H9 (cell line): ENCODE results near the gene KIF11. TPM values are rescaled to one million over a fixed set of nuclear protein-coding genes. Genes with fewer than 3 reads are reported as not detected.

Experiments
- DNase-seq: peaks from one replicate; pipeline ENCODE4 v3.0.0-alpha.2; 2017
- H2AFZ ChIP-seq: one replicate; pipeline ENCODE4 v1.6.1; 2013; ENCODE audit warnings: mild to moderate bottlenecking, low read length, control low read depth, moderate library complexity
- H2AK5ac ChIP-seq: 2 replicates; pipeline ENCODE4 v1.6.1; 2013; ENCODE audit warnings: low read length, control low read depth, mixed read lengths; ENCODE audit not compliant: insufficient read length
- H2BK120ac ChIP-seq: one replicate; pipeline ENCODE4 v1.6.1; 2013; ENCODE audit warnings: low read depth, mild to moderate bottlenecking, low read length, control low read depth, inconsistent platforms; ENCODE audit not compliant: poor library complexity, severe bottlenecking
- H2BK12ac ChIP-seq: 2 replicates; pipeline ENCODE4 v1.6.1; 2013; ENCODE audit warnings: low read length, control low read depth, mixed read lengths, low read depth; ENCODE audit not compliant: insufficient read length
- H2BK15ac ChIP-seq: 2 replicates; pipeline ENCODE4 v1.6.1; 2013; ENCODE audit warnings: low read depth, low read length, control low read depth
- H2BK20ac ChIP-seq: one replicate; pipeline ENCODE4 v1.6.1; 2013; ENCODE audit warnings: low read depth, mild to moderate bottlenecking, low read length, control low read depth, inconsistent platforms; ENCODE audit not compliant: poor library complexity, severe bottlenecking
- H2BK5ac ChIP-seq: 2 replicates; pipeline ENCODE4 v1.6.1; 2013; ENCODE audit warnings: low read length, control low read depth, mixed read lengths; ENCODE audit not compliant: insufficient read length
- H3K14ac ChIP-seq: 2 replicates; pipeline ENCODE4 v1.6.1; 2013; ENCODE audit warnings: low read length, control low read depth; ENCODE audit not compliant: insufficient read depth
- H3K18ac ChIP-seq: 2 replicates; pipeline ENCODE4 v1.6.1; 2013; ENCODE audit warnings: low read depth, mild to moderate bottlenecking, mixed read lengths, low read length, control low read depth; ENCODE audit not compliant: insufficient read length
- H3K23ac ChIP-seq: 2 replicates; pipeline ENCODE4 v1.6.1; 2013; ENCODE audit warnings: low read length, control low read depth, mixed read lengths, low read depth; ENCODE audit not compliant: insufficient read length
- H3K23me2 ChIP-seq: 2 replicates; pipeline ENCODE4 v1.6.1; 2013; ENCODE audit warnings: low read depth, mild to moderate bottlenecking, mixed read lengths, low read length, control low read depth; ENCODE audit not compliant: insufficient read length, poor library complexity, severe bottlenecking
- H3K27ac ChIP-seq: 2 replicates; pipeline ENCODE4 v1.5.1; 2013; ENCODE audit warnings: low read length, control low read depth, mixed read lengths, low read depth; ENCODE audit not compliant: insufficient read length
- H3K27me3 ChIP-seq: 2 replicates; pipeline ENCODE4 v1.6.1; 2013; ENCODE audit warnings: low read length, control low read depth, inconsistent platforms; ENCODE audit not compliant: insufficient read depth
- H3K4ac ChIP-seq: 2 replicates; pipeline ENCODE4 v1.6.1; 2013; ENCODE audit warnings: low read depth, mild to moderate bottlenecking, control low read depth, inconsistent platforms, low read length, moderate library complexity
- H3K4me1 ChIP-seq: 2 replicates; pipeline ENCODE4 v1.6.1; 2013; ENCODE audit warnings: low read length, control low read depth, inconsistent platforms; ENCODE audit not compliant: insufficient read depth
- H3K4me2 ChIP-seq: 2 replicates; pipeline ENCODE4 v1.6.1; 2013; ENCODE audit warnings: low read length, control low read depth, mixed read lengths; ENCODE audit not compliant: insufficient read length, insufficient read depth
- H3K56ac ChIP-seq: 2 replicates; pipeline ENCODE4 v1.6.1; 2013; ENCODE audit warnings: low read depth, mild to moderate bottlenecking, mixed read lengths, low read length, control low read depth; ENCODE audit not compliant: insufficient read length
- H3K79me1 ChIP-seq: 2 replicates; pipeline ENCODE4 v1.6.1; 2013; ENCODE audit warnings: low read depth, mild to moderate bottlenecking, moderate library complexity, low read length, control low read depth, inconsistent platforms; ENCODE audit not compliant: insufficient read depth, poor library complexity, severe bottlenecking
- H3K79me2 ChIP-seq: 2 replicates; pipeline ENCODE4 v1.6.1; 2013; ENCODE audit warnings: low read length, control low read depth, inconsistent platforms; ENCODE audit not compliant: insufficient read depth
- H3K9ac ChIP-seq: 2 replicates; pipeline ENCODE4 v1.6.1; 2013; ENCODE audit warnings: low read length, control low read depth, mixed read lengths; ENCODE audit not compliant: insufficient read length; ENCODE audit errors: extremely low read depth
- H3K9me3 ChIP-seq: one replicate; pipeline ENCODE4 v1.6.1; 2013; ENCODE audit warnings: low read depth, low read length, inconsistent platforms; ENCODE audit not compliant: control insufficient read depth
- H3T11ph ChIP-seq: one replicate; pipeline ENCODE4 v1.6.1; 2013; ENCODE audit warnings: mild to moderate bottlenecking, low read length, control low read depth, inconsistent platforms
- H4K20me1 ChIP-seq: one replicate; pipeline ENCODE4 v1.6.1; 2013; ENCODE audit not compliant: control insufficient read depth, insufficient read length, insufficient read depth
- H4K5ac ChIP-seq: 2 replicates; pipeline ENCODE4 v1.6.1; 2013; ENCODE audit warnings: low read depth, mild to moderate bottlenecking, mixed read lengths, low read length, control low read depth; ENCODE audit not compliant: insufficient read length
- H4K8ac ChIP-seq: replicated peaks from 2 replicates; pipeline ENCODE4 v1.6.1; 2013; ENCODE audit warnings: low read length, control low read depth, mixed read lengths, low read depth; ENCODE audit not compliant: insufficient read length
- H4K91ac ChIP-seq: 2 replicates; pipeline ENCODE4 v1.6.1; 2013; ENCODE audit warnings: low read depth, mild to moderate bottlenecking, moderate library complexity, mixed read lengths, low read length, control low read depth; ENCODE audit not compliant: insufficient read length
- H3K27ac Mint-ChIP-seq, 3 experiments: 2 replicates in 2 of 3; 3 replicates in 1 of 3; pipeline ENCODE4 v1.8.0; 2020 to 2021; ENCODE audit warnings: mixed read lengths in 3 of 3, mild to moderate bottlenecking in 1 of 3, moderate library complexity in 1 of 3
- H3K27me3 Mint-ChIP-seq: 2 replicates; pipeline ENCODE4 v1.8.0; 2021; ENCODE audit warnings: low read depth, mild to moderate bottlenecking, moderate library complexity, mixed read lengths
- H3K36me3 Mint-ChIP-seq, 3 experiments: 2 replicates in 2 of 3; 3 replicates in 1 of 3; pipeline ENCODE4 v1.8.0; 2020 to 2021; ENCODE audit warnings: low read depth in 3 of 3, mixed read lengths in 3 of 3; ENCODE audit not compliant: insufficient read depth in 1 of 3
- H3K4me1 Mint-ChIP-seq, 2 experiments: 2 replicates each; pipeline ENCODE4 v1.8.0; 2020; ENCODE audit warnings: mixed read lengths in 2 of 2
- H3K4me3 Mint-ChIP-seq, 2 experiments: 2 replicates in 1 of 2; 3 replicates in 1 of 2; pipeline ENCODE4 v1.8.0; 2020 to 2021; ENCODE audit warnings: mild to moderate bottlenecking in 2 of 2, mixed read lengths in 2 of 2, moderate library complexity in 1 of 2
- H3K9me3 Mint-ChIP-seq, 2 experiments: 2 replicates in 1 of 2; 3 replicates in 1 of 2; pipeline ENCODE4 v1.8.0; 2020; ENCODE audit warnings: mild to moderate bottlenecking in 2 of 2, mixed read lengths in 2 of 2, moderate library complexity in 1 of 2
- WGBS: extraction: QIAGEN DNeasy Blood & Tissue Kit; methylation state at CpG from one replicate; pipeline ENCODE4 v1.1.7; 2013; ENCODE audit warnings: missing lambda C conversion rate, low lambda C conversion rate, mixed read lengths; ENCODE audit not compliant: insufficient read length; ENCODE audit errors: extremely low coverage; 5-methylcytosine and 5-hydroxymethylcytosine counted together
- total RNA-seq: library from RNA; stranded (reverse); gene quantifications from 2 replicates; pipeline ENCODE4 v1.2.1, GENCODE V29; 2021
- TF ChIP-seq, protein P1 (sequence below): fragments of 200-600 bp; sonication (generic); conservative IDR thresholded peaks from 3 replicates; pipeline ENCODE4 v1.8.0; 2021; ENCODE audit warnings: antibody characterized with exemption, mild to moderate bottlenecking

The KIF11 gene
- total RNA-seq, 1 experiment from 2014 or later, result 54.4 TPM

DNA sequence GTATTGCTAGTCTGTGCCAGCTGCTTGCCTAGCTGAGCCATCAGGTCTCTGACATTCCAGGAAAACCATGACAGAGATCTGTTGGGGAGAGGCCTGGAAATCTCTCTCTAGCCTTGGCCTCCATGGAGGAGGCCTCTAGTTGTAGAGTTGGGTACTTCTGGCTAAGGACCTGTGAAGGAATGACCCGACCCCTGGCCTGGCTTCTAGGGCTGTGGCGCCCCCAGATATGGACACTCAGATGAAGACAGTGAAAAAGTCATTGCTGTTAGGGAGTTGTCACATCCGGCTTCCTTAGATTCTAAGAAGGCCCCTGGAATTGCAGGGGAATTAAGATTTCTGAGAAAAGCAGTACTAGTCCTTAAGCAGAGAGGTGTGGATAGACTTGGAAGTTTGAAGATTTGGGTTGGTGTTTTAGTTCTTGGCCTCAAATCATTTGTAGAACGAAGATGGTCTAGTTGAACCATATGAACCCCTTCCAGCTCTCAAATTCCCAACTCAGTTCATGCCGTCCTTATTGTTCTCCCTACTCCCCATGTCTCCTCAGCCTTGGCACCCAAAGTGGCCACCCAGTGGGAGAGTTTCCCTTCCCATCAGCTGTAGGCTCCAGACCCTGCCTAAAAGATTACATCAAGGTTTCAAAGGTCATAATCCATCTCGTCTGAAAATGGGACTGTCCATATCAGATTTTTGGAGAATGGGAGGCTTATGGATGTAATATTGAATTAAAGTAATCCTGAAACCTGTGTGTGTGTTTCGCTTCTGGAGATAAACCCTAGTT lies 103.9 kb downstream of the KIF11 start:
- Mint-ChIP-seq H3K27ac (no peak overlapping the region; a peak in 1 of 7 replicates), H3K36me3 (peaks cover 0 to 5% (median 0%) of the 10 kb centered on the region in 3 experiments; a peak in 2 of 7 replicates), H3K4me1 (peaks cover 32 to 33% of the 10 kb centered on the region in 2 experiments), H3K4me3 (peak overlapping the region; percentile 58 to 78), H3K27me3 (peaks cover 99% of the 10 kb centered on the region), H3K9me3 (no peaks in the 10 kb centered on the region; a peak in 2 of 5 replicates)
- Histone ChIP-seq H3K27me3 (peaks cover 33% of the 10 kb centered on the region), H3K9me3 (no peaks in the 10 kb centered on the region), H3K23me2 (peaks cover 17% of the 10 kb centered on the region), H3K79me1 (no peaks in the 10 kb centered on the region), H3K23ac (no peak overlapping the region), H3K14ac (no peak overlapping the region), H2BK120ac (no peak overlapping the region), H4K91ac (no peak overlapping the region), H3K4me1 (no peaks in the 10 kb centered on the region; the same call in 1 of the 2 replicates), H4K20me1 (no peaks in the 10 kb centered on the region), H3K56ac (no peak overlapping the region), H3T11ph (no peak overlapping the region), H2BK5ac (no peak overlapping the region), H2AK5ac (no peak overlapping the region), H3K79me2 (no peaks in the 10 kb centered on the region), H2AFZ (no peak overlapping the region), H3K27ac (no peak overlapping the region), H4K8ac (no peak overlapping the region), H3K18ac (no peak overlapping the region), H2BK20ac (no peak overlapping the region), H3K9ac (no peak overlapping the region), H4K5ac (no peak overlapping the region), H3K4ac (no peak overlapping the region), H2BK12ac (no peak overlapping the region), H2BK15ac (no peak overlapping the region), H3K4me2 (peak overlapping the region; percentile 51)
- TF ChIP-seq, protein P1, sequence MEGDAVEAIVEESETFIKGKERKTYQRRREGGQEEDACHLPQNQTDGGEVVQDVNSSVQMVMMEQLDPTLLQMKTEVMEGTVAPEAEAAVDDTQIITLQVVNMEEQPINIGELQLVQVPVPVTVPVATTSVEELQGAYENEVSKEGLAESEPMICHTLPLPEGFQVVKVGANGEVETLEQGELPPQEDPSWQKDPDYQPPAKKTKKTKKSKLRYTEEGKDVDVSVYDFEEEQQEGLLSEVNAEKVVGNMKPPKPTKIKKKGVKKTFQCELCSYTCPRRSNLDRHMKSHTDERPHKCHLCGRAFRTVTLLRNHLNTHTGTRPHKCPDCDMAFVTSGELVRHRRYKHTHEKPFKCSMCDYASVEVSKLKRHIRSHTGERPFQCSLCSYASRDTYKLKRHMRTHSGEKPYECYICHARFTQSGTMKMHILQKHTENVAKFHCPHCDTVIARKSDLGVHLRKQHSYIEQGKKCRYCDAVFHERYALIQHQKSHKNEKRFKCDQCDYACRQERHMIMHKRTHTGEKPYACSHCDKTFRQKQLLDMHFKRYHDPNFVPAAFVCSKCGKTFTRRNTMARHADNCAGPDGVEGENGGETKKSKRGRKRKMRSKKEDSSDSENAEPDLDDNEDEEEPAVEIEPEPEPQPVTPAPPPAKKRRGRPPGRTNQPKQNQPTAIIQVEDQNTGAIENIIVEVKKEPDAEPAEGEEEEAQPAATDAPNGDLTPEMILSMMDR, result no peak; the same call in 2 of the 3 replicates
- no CpG with 5 or more reads among the region's 7 CpGs for WGBS
- DNase-seq, result peak; percentile 41
